Stimulated activated CD4-positive, alpha-beta T cell treated with anti-CD3 and anti-CD28 coated beads, Interleukin-12 subunit alpha, Interleukin-12 subunit beta, amount 100 ng/mL, for 24 hours (primary cell): ENCODE measurements around the gene NAPA.

ENCODE experiments used
- DNase-seq, 2 experiments: peaks; one replicate each; pipeline ENCODE4 v3.0.0-alpha.2; 2020; ENCODE audit warnings: low read depth in 2 of 2

NAPA gene

DNA sequence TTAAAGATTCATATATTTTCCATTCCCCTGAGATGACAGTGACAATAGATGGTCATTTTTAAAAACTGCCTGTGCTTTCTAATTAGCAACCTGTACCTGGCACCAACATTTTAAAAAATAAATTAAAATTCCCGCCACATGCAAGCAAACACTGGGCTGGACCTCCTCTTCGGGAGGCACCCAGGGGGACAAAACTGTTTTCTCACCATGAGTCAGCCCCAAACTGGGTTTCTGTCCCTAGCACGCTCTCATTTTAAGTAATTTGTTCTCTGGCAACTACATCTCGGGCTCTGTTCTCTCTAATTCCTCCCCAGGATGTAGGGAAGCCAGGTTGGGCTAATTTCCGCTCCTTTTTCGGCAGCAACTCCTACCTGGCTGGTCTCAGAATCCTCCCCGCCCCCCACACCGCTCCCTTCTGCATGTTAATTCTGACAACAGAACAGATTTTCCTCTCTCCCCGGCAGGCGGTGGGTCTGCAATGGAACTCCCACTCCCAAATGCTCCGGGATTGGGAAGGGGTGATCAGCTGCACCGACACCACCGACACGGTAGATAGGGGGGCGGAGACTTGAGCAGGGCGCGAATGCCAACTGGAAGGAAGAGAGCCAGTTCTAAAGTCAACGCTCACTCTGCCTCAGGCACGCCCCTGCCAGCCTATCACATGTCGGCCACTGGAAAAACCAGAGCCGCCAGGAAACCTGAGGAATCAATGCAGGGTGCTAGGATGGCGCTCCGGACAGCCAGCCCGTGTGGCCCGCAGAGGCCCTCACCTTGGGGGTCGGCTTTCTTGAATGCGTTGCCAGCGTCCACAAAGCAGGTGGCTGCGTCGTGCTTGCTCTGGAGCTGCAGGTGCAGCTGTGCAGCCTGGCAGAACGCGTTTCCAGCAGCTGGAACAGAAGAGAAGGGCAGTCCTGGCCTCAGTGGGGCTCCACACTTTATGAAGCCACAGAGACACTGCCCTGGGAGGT, 14.7 kb downstream of the NAPA start:
- no peak for DNase-seq

DNA sequence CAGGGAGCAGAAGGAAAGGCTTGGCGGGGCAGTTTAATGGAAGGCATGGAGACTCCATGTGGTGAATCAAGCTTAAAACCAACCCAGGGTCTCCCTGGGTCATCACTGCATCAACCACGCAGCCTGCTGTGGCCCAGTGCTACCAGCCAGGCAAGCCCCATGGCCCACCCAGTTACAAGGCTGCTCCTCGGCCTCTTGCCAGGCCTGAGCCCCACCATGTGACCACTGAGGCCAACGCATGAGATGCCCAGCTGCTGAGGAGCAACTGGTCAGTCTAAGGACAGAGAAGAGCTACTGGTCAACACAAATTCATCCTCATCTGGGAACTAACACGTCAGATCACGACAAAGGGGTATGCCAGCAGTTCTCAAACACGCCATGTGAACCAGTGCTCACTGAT, 15.5 kb downstream of the NAPA start:
- DNase-seq = no peak

DNA sequence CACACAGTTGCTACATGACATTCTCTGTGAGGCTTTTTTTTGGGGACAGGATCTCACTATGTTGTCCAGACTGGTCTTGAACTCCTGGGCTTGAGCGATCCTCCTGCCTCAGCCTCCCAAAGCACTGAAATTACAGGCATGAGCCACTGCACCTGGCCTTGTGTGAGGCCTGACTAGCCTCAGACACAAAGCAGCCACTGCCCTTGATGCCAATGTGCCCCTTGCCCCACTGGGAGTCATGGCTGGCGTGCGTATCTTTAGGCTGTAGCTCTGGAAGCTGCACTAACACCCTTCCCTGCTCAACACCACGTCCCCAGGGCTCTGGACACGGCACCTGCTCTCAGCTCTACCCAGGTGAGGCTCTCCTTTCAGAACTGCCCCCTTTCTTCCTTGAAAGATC, 16.3 kb downstream of the NAPA start:
- DNase-seq = no peak

DNA sequence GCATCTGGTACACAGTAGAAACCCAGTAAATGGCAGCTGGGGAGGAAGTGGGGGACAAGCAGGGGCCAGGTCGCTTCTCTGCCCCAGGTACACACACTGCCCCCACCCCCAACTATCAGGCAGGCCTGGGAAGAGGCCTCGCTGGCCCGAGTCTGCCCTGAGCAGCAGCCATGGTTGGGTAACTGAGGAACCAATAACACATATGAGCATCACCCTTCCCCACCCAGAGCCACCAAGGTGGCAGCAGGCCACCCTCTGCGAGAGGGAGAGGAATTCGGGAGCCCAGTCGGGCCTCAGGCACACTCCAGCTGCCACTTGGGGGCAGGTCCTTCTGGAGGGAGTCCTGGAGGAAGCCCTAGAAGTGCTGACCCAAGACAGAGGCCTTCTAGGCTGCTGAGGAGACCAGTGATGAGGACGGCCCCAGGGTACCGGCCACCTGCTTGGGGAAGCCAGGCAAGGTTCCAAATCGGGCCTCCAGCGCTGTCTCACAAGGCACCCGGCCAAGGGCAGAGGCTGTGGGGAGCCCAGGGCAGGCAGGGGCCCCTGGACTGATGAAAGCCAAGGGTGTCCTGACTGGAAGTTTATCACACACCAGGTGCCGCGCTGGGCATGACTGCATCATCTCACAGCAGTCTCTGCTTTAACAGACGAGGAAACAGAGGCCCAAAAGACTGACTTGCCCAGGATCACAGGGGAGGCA, 16.9 kb downstream of the NAPA start:
- no peak for DNase-seq

DNA sequence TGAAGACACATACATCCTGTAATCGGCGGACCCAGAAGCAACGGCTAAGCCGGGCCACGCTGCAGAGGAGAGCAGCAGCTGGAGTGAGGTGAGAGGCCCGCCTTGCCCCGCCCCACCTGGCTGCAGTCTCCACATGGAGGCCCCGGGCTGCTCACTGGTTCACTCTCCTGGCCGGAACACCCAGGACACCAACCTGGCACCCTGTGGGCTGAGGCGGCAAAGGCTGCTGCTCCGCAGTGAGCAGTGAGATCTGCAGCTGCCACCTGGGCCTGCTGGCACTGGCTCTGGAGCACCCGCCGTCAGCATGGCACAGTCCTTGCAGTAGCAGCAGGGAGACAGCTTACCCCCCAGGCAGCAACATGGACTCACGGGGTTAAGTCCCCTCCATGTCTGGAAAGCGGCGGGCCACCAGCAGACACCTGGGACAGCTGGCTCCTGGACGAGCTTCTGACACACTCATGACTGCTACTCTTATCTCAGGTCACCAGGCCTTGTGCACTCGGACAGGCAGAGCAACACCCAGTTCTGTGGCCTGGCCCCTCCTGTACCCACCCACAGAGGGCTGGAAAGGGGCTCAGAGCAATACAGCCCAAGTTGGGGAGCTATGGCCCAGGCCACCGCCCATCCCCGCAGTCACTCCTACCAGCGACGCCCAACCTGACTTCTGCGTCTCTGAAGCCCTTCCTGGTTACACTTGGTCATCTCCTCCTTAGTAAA, 17.7 kb downstream of the NAPA start:
- DNase-seq = no peak

DNA sequence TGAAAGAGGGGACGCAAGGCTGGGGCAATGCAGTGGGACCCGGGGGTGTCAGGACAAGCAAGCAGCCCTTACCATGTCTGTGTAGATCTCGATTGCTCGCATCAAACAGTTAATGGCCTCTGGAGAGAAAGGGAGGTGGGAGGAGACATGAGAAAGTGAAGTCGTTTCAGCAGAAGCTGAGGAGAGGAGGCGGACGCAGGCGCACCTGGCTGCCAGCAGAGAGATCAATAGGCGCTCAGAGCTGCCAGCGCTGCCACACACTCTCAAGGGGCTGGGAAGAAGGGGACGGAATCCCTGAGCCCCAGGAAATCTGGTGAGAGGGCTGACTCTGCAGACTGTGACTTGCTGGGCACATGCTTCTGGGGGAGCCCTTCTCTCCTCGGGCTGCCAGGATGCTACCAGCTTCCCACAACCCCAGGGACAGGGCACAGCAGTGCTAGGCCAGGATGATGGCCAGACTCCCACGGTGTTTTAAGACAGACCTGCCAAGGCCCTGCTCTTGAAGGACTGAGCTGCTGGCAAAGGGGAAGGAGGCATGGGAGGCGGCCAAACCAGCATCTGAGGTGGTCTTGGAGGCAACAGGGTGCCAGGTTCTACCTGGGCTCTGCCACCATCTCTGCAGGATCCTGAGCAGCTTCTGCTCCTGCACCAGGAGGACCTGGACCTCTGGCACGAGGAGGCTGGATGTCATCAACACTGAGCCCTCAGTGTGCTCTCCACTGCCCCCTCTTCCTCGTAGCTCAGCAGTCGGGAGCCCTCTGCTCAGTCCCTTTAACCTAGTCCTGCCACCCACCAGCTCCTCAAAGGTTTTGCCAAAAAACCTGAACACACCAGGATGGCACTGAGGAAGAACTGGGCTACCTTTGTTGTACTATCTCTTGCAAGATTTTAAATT, 19.1 kb downstream of the NAPA start:
- no peak for DNase-seq

DNA sequence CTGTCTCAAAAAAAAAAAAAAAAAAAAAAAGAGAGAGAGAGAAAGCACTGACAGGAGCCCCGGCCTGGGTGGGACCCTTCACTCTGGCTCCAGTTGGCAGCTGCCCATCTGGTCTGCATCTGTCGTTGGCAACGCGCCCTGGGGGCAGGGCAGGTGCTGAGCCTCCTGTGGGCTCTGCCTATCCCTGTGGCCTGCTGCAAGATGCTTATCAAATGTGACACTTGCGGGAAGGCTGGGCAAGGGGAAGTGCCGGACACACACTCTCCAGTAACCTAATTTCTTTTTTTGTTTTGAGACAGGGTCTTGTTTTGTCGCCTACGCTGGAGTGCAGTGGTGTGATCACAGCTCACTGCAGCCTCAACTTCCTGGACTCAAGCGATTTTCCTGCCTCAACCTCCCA, 20.1 kb downstream of the NAPA start:
- no peak for DNase-seq

DNA sequence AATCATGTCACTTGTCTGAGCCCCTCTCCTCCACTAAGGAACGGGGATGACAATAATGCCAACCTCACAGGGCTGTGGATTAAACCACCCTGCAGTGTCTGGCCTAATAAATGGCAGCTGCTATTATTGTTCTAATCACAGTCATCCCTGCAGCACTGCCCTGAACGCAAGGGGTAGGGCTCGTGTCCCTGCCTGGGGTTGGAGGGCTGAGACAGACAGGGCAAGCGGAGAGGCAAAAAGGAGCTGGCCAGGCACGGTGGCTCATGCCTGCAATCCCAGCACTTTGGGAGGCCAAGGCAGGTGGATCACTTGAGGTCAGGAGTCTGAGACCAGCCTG, 20.7 kb downstream of the NAPA start:
- no peak for DNase-seq

DNA sequence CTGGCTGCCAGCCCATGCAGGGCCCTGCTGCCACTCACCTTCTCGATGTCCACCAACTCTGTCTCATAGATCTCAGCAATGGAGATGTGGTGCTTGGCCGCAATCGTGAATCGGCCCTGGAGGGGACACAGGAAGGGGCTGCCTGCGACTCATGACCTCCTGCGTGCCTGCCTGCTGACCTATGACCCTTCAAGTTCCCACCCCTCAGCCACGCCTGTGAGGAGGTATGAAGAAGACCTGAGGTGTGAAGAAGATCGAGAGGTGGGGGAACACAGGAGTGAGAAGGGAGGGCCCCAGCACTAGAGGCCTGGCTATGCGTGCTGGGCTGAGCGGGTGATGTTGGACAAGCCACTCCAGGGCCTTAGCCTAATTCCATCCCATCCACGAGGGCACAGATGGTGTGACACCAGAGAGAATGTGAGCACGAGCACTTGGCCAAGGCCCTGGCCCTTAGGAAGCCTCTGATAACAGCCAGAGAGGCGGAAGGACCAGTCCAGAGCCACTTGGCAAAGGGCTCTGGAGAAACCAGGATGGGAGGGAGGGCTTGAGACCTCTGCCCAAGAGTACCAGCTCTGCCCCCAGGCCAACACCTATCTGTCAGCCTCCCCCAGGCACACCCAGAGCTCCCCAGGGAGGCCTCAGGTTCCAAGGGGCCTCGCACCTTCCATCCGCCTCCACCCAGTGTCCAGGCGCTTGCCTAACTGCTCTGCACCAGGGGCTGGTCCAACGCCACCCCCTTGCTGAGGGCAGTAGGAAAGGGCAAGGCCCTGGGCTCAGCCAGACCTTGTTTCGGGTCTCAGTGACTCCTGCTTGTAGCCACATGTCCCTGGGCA, 21.3 kb downstream of the NAPA start:
- no peak for DNase-seq

DNA sequence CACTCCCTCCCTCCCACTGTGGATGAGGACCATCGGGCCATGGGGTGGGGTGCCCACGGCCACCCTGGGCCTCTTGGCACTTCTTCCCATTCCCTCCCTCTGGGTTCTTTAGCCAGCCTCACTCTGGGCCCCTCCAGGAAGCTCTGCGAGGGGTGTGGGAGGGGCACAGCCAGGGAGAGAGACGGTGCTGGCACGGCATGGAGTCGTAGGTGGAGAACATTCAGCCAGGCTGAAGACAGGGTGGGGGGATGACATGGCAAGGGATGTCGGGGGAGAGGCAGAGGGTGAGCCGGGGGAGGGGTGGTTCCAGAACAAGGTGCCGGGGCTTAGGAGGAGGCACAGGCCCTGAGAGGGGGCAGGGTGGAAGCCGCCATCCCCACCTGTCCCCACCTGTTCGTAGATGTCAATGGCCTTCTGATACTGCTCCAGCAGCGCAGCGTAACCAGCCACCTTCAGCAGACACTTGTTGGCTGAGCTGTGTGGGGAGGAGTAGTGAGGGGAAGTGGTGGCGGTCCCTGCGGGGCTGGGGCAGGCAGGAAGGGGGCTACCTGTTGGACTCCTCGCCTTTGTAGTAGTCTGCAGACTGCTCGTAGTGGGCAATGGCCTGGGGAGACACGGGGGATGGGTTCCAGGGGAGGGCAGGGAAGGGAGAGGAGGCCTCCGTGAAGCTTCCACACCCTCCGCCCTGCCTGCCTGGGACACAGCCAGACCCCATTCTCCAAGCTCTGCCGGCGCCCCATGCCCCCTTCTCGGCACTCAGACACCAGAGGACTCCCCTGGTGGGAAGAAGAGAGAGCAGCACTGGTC, 22.1 kb downstream of the NAPA start:
- no peak for DNase-seq

DNA sequence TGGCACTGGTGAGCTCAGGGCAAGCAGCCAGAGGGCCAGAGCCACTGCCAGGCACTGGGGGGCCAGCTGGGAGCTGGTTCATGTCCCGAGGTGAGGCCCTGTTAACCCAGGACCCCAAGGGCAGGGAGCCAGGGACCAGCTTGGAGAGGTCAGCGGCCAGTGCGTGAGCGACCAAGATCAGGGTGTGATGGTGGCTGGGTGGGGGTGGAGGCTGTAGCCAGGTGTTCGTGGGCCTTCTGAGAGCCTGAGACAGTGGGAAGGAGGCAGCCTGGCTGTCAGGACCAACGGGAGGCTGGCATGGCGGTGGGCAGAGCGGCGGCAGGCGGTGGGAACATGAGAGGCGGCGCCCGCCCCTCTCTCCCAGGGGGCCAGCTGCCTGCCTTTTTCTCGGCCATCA, 22.7 kb downstream of the NAPA start:
- no peak for DNase-seq

DNA sequence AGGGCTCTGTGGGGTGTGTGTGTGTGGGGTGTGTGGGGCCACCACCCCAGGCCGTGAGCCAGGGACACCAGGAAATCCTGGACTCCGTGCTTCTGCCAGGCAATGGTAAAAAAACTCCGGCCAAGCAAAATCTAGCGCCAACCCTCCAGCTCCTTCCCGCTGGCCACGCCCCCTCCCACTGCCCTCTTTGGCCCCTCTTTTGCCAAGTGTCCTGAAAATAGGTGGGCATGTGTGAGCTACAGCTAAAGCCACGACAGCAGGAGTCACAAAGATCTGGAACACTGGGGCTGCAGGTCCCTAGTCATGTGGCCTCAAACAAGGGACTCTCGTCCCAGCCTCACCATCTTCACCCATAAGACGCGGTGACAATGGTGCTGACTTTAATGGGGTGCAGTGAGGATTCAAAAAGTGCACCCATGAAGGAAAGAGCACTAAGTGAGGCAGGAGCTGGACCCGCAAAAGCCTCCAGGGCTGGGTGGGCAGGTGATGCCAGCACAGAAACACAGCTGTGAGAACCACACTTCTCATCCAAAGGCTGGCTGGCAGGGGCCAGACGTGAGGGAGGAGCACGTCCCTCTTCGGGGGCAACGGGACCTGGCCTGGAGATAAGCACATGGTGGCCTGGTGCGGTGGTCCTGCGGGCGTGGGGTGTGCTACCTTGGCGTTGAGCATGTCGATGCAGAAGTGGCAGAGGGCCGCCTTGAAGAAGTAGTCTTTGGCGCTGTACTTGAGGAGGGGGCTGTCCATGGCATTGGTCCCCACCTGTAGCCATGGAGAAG, 23.3 kb downstream of the NAPA start:
- no peak for DNase-seq

DNA sequence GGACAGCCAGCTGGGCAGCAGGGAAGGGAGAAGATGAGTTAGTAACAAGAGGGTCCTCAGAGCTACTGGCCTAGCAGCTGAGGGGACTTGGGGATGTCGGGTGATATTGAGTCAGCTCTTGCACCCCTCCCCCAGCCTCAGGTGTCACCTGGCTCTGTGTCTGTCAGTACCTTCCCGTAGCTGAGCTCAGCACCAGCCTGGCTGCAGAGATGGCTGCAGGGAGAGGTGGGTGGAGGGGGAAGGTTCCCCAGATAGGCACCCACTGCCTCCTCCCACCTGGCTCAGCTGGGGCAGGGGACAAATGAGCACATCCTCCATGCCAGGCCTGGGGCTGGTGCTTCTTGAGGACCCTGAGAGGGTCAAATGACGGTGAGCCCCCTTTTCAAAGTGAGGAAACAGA, 24.0 kb downstream of the NAPA start:
- no peak for DNase-seq

DNA sequence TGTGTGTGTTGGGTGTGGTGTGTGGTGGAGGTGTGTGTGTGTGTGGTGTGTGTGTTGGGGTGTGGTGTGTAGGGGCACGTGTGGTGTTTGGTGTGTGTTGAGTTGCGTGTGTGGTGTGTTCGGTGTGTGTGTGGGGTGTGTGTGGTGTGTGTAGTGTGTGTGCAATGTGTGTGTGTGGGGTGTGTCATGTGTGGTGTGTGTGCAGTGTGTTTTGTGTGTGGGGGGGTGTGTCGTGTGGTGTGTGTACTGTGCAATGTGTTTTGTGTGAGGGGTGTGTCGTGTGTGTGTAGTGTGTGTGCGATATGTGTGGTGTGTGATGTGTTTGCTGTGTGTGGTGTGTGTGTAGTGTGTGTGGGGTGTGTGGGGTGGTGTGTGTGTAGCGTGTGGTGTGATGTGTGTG, 24.8 kb downstream of the NAPA start:
- DNase-seq = no peak

DNA sequence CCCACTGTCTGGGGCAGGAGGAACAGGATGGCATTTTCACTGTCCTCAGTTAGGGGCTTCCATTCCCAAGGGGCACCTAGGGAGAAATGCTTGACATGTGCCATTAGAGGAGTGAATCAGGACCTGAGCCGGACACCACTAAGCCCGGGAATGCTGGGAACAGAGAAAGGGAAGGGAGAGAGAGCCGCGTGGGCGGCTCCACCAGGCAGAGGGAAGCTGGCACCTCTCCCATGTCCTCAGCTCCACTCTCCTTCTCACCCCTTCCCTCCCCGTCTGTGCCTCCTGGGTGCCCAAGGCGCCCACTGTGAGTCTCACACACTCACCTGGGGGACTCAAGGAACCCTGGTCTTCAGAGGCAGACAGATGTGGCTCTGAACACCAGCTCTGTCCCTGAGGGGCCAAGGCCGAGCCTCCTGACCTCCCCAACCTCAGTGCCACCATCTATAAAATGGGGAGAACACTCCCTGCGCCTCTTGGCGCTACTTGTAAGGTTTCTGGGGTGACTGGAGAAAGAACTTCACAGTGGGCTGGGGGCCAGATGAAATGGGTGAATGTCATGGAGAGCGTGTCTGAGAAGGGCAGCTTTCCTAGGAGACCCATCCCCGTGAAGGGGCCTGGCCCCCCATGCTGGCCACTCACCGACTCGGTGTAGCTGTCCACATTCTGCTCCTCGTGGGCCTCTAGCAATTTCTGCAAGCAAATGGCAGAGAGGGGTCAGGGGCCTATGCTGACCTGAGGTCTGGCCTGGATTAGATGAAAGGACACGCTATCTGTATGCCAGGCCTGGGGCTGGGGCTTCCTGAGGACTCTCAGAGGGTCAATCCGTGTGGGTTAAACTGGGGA, 25.6 kb downstream of the NAPA start:
- no peak for DNase-seq

DNA sequence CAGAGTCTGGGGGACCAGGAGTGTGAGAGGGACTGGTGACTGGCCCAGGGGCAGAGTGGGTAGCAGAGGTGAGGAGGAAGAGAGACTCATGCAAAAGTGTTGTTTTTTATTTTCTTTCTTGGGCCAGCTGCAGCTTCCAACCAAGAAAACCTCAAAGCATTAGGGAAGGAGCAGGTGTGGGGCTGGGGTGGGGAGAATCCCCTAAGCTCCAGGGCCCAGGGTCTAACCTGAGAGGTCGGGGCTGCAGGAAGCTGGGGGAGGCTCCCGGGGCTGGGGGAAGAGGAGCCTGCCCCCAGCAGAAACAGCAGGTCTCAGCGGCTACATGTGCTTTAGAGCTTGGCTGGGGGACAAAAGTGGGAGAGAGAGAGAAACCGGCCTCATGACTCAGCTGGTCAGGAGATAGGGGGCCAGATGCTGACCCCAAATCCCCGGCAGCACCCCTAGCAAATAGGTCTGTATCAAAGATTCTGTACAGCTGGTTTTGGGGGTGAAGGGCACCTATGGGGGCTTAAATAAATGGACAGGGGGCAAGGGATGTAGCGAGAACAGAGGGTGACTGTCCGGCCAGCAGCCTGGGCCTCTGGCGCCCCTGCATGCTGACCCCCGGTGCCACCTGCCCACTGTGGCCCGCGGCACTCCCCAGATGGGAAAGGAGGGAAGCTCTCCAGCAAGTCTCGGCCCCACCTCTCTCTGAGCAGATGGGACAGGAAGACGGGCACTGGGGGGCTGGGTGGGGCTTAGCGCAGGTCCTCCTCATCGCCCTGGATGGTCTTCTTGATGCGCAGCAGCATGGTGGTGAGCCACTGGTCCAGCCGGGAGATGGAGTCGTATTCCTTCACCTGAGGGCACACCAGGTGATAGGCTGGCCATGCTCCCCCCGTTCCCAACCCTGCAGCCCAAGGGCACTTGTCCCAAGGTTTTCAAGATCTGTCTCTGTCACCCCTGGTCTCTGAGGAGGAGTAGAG, 27.0 kb downstream of the NAPA start:
- no peak for DNase-seq

DNA sequence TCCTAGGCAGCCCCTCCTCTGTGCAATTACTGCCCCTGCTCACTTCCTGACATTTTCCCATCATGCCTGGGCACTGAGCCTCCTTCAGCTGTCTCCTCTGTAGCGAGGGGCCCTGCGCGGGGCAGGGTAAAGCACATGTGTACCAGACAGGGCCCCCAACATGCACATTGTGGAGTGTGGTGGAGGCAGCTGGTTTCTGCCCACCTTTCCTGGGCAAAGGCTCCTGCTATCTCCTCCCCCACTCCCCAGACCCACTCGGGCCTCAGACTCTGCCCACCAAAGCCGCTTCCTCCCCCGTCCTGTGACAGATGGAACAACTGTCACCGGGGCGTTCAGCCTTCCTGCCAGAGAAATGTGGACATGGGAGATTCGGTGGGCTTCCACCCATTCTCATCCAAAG, 28.0 kb downstream of the NAPA start:
- no peak for DNase-seq
